Raji (cell line): ENCODE results near the gene ARID3C.
A peak's percentile ranks its signal among the peaks of the same experiment; 100 is the strongest.

Experiments
- POLR2A ChIP-seq: IDR thresholded peaks from 2 replicates; pipeline ENCODE4 v1.6.1; 2011; ENCODE audit warnings: low read depth, low read length, control low read depth; ENCODE audit not compliant: insufficient read depth

The ARID3C gene

GRCh38 chr9:34642679-34643078, 13.8 kb upstream of the ARID3C start:
- TF ChIP-seq POLR2A: no peak

DNA sequence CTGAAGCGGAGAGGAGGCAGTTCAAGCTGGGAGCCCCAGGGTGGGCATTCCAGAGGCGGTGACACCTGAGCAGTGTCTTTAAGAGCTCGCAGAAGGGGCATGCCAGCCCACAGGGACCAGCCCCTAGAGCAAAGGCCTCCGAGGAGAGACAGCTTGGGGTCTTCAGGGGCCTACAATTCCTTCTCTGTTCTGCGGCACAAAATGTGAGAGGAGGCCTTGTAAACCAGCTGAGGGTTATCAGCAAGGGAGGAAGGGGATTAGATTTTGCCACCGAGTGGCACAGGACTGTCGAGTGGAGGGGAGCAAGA, 9.2 kb upstream of the ARID3C start:
- TF ChIP-seq POLR2A: no peak

DNA sequence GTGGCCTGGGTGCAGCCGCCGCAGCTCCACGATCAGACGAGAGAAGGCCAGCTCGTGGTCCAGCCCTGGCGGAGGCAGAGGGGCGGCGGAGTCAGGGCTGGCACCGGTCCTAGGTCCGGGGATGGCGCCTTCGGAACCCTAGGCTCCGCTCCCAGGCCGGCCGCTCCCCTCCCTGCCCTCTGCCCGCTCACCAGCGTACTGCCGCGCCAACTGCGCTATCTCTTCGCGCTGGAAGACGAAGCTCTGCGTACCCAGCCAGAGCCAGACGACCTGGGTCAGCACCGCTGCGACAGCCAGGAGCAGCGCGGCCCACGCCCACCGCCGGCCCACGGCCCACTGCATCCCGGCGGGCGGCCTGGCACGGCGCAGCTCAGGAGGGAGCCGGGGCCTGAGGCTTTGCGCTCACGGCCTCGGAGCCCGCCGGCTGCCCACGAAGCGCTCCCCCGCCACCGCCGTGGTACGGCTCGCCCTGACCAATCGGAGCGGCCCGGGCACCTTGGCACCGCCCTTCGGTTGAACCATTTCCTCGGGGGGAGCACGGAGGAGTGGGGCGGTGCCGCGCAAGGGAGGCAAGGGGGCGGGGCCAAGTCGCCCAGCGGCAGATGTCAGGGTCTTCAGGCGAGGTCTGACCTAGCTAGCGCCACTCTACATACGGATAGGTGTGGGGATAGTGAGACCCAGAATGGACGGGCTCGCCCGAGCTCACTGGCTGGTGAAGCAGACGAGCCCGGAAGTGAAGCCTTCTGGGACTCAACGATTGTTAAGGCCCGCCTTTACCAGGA, 8.7 kb upstream of the ARID3C start, which contains the start of gene SIGMAR1:
SIGMAR1 (minus strand) TSS at position 432 of the 782 bp plus-strand sequence; CDS start at position 342, 90 bp downstream.
- peak; percentile 91 for TF ChIP-seq POLR2A

DNA sequence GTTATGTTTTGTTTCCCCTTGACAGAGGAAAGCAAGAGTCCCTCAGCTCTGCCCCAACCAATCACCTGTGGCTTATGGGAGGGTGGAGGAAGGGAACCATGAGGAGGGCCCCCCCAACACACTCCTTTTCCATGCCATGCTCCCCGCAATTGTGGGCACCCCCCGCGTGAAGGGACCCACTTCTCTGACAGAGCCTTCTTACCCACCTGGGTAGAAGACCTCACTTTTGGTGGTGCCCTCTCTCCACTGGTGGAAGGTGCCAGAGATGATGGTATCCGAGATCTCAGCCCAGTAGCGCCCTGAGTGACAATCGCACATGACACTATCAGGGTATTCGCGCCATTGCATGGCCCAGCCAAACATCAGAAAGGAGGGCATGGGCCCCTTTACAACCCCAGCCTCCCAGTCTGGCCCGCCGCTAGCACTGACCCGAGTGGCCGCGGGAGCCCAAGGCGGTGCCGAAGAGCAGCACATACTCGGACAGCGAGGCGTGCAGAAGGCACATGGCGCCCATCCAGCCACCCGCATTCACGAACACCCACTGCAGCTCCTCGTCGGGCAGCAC, 8.0 kb upstream of the ARID3C start:
- no peak for TF ChIP-seq POLR2A

DNA sequence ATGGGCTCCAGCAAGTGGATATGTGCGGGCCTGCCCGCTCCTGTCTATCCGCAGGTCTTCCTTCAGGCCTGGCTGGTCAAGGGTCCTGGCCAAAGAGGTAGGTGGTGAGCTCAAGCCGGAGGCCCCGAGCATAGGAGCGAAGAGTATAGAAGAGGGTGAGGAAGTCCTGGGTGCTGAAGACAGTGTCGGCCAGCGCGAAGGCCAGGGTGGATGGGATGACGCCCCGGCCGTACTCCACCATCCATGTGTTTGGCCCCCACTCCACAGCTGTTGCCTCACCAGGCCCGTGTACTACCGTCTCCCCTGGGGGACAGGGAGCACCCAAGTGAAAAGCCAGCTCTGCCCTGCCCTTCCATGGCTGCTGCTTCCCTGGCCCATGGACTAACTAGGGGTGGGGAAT, 6.7 kb upstream of the ARID3C start:
- TF ChIP-seq POLR2A: no peak

- no peak for TF ChIP-seq POLR2A
Observed at GRCh38 chr9:34634551-34635248, 5.8 kb upstream of the ARID3C start.

- TF ChIP-seq POLR2A: peak; percentile 50
Observed at GRCh38 chr9:34633851-34634550, 5.1 kb upstream of the ARID3C start.

DNA sequence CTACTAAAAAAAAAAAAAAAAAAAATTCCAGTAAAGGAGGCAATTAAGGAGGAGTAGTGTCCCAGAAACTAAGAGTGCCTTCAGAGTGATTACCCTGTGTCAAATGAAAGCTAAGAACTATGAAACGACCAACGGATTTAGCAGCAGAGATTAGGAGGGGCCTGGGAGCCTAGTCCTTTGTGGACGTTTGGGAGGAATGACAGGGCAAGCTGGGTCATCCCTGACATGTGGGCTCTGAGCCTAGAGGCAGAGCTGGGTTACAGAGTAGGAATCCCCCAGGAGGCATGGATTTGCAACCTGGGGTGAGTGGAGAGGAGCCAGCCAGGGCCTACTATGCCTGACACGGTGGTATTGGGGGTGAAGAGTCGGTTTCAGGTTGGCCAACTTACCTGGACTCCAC, 4.3 kb upstream of the ARID3C start:
- no peak; the same call in 1 of the 2 replicates for TF ChIP-seq POLR2A

DNA sequence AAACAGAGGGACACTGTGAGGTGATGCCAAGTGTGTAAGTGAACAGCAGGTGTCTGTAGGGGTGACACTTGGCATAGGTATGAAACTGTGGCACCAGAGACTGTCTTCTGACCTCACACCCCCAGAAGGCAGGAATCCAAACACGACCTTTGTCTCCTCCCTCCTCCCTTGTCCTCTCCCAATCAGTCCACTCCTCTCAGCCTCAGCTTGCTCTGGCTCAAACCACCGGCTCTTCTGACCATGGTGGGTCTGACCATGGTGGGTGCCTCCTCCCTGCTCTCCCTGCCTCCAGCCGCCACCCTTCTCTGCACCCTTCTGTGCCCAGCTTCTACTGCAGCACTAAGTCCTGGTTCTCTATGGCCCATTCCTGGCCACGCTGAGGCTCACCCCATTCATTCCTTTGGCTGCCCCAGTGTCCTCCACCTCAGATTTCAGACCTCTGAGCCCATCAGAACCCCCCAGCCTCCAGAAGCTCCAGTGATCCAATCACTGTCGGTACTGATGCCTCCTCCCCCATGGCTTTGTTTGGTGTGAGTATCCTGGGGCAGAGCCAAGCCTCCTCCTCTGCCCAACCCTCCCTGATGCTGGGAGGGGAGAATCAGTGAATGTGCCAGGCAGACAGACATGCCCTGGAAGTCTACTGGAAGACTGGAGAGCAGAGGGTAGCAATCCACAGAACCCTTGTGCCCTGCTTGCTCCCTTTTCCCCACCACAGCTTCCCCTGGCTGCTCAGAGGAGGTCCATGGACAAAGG, 1.7 kb upstream of the ARID3C start:
- TF ChIP-seq POLR2A: no peak

DNA sequence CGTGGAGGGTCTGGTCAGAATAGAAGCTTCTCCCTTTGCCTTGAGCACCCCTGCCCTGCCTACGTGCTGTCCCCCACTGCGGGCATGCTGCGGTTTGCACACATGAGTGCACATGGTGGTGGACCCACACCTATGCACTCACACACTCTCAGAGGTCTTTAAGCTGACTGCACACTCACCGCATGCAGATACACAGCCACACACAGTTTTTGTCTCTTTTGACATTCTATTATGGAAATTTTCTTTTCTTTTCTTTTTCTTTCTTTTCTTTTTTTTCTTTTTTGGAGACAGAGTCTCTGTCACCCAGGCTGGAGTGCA, 584 bp upstream of the ARID3C start:
- TF ChIP-seq POLR2A: no peak

- TF ChIP-seq POLR2A: no peak
Observed at GRCh38 chr9:34627716-34628655, 880 bp downstream of the ARID3C start.

- no peak for TF ChIP-seq POLR2A
Observed at GRCh38 chr9:34625186-34625486, 3.7 kb downstream of the ARID3C start.

DNA sequence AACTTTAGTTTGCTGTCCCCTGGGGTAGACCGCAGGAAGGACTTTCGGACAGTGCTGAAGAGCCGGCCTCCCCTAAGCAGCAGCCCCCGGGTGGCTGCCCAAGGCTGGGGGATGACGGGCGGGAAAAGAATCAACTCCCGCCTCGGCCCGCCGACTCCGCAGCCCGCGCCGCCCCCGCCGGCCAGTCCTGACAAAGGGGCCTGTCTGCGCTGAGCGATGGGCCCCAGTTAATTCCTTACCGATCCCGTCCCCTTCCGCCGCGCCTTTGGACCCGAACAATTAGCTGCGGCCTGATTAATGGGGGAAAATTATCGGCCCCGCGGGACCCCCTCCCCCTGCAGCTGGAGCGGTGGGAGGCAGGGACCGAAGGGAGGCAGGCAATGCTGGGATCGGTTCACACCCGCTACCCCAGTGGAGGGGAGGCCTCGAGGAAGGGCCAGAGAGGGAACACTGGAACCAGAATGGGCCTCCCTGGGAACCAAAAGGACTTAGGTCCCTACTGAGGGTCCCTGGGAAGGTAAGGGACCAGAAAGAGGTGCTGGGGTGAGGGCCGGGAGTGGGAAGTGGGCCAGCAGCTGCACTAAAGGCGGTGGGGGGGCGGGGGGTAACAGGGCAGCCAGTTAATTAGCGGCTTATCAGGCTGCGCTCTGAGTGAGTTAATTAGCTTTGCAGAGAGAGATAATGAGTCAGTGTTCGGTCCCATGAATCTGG, 4.2 kb downstream of the ARID3C start:
- no peak for TF ChIP-seq POLR2A
